ENCODE data around the gene DNASE2B.

Gene DNASE2B

DNA sequence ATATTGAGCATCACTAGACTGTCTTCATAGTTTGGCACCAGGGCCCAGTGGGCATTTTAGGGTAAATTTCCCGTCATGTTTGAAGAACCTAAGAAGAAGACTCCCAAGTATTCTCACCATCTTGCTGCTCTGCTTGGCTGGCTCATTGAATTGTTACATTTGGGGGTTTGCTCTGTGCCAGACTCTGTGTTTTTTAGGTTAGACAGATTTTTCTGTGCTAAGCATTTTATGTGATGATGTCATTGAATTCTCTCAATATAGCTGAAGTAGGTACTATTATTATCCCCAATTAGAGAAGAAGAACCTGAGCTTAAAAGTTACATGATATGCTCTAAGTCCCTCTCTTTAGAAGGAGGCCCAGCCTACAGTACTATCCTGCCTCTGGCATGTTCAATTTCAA, 28.0 kb upstream of the DNASE2B start:
- ChIA-PET POLR2A (no interaction called here), CTCF (interaction anchor here (1.0 kb wide), 1 partner anchor 8 kb away, joined by 4 read pairs; no protein-coding TSS in a partner anchor)
- TF ChIP-seq, protein P1, sequence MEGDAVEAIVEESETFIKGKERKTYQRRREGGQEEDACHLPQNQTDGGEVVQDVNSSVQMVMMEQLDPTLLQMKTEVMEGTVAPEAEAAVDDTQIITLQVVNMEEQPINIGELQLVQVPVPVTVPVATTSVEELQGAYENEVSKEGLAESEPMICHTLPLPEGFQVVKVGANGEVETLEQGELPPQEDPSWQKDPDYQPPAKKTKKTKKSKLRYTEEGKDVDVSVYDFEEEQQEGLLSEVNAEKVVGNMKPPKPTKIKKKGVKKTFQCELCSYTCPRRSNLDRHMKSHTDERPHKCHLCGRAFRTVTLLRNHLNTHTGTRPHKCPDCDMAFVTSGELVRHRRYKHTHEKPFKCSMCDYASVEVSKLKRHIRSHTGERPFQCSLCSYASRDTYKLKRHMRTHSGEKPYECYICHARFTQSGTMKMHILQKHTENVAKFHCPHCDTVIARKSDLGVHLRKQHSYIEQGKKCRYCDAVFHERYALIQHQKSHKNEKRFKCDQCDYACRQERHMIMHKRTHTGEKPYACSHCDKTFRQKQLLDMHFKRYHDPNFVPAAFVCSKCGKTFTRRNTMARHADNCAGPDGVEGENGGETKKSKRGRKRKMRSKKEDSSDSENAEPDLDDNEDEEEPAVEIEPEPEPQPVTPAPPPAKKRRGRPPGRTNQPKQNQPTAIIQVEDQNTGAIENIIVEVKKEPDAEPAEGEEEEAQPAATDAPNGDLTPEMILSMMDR (IDR thresholded peaks at IDR 0.05; ENCODE audit: insufficient read depth, low read length, missing control alignments) = no peak
- H3K4me3 ChIP-seq (ENCODE audit: low read depth, low read length) = no peak overlapping the region
- no peak for DNase-seq (ENCODE audit: low read depth, low spot score)

DNA sequence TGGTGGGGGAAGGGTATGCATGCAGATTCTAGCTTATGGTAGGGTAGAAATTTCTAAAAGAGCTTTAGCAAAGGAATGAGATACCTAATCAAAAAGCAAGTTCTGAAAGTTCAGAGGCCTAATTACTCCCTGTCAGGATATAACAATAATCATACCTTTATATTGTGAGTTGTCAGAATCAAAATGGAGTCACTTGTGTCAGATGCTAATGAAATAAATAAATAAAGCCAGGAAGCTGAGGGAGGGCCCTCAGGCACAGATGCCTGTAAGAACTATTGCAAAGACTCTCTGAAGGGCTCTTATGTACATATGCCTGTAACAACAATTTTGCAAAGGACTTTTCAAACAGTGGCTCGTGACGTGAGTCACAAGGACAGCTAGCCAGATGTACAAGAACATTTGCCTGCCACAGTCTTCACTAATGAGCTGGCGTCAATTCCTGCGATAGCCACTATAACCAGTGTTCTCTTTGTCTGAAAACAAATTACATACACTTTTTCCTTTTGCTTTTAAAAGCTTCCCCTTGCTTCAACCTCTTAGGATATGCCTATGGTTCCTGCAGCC, 27.4 kb upstream of the DNASE2B start:
- CTCF ChIA-PET = interaction anchor here (1.0 kb wide), 1 partner anchor 7 kb away, joined by 4 read pairs; no protein-coding TSS in a partner anchor
- POLR2A ChIA-PET = no interaction called here
- TF ChIP-seq, protein P1 (IDR thresholded peaks at IDR 0.05; ENCODE audit: insufficient read depth, low read length, missing control alignments) = no peak
- no peak overlapping the region for H3K4me3 ChIP-seq (ENCODE audit: low read depth, low read length)
- DNase-seq (ENCODE audit: low read depth, low spot score) = no peak

DNA sequence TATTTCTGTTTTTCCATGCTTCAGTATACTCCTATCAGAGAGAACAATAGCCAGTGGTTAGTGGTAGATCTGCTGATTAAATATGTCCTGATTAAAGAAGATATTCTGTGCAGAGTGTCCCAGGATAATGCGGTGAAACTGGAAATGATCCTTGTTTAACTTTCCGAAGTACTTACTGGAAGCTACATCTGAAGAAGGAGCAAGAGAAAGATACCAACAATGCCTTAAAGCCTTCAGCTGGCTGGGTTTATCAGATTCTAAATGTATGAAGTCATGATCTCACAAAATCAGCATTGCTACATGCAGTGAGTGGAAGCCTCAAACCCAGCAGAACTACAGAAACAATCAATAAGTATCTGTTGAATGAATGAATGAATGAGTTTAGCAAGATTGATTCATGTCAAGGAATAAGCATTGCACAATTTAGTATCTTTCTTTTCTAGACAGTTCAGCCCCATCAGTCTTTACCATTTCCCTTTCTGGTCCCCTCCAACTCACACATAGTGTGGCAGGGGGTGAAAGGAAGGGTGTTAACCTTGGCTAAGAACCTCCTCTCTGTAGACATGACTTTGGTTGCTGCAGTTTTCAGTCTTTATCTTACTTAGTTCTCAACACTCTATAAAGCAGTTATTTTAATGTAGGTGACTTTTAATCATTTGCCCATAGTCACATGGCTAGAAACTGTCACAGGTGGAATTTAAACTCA, 24.7 kb upstream of the DNASE2B start:
- TF ChIP-seq, protein P1 (IDR thresholded peaks at IDR 0.05; ENCODE audit: insufficient read depth, low read length, missing control alignments) = no peak
- no peak for DNase-seq (ENCODE audit: low read depth, low spot score)
- no peak overlapping the region for H3K4me3 ChIP-seq (ENCODE audit: low read depth, low read length)
- ChIA-PET CTCF (no interaction called here), POLR2A (no interaction called here)

DNA sequence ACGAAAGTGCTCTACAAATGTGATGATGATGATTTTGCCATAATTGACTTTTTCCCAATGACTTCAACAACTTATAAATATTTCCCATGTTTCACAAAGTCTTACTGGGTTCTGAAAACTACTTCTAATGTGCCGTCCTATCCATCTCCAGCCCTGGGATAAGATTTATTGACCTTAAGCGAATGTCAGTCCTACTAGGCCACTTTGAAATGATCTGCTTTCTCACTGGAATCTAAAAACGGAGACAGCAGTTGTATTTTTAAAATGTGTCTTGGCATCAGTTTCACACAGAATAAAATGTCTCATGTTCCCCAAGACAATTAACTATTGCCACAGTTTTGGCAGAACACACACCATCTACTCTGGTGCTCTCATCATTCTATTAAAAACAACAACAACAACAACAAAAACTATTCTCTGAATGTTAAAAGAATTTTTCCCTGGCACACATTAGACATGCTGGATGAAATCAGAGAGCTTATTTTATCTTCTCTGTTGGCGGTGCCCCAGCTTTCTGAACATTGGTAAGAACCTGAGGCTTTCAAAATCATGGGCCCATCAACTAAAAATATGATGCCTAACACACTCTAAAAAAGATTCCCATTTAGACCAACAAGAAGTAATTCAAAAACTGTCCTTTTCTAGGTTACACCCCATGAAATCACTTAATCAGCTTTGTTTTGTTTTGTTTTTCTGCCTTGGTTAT, 23.1 kb upstream of the DNASE2B start:
- TF ChIP-seq, protein P1 (IDR thresholded peaks at IDR 0.05; ENCODE audit: insufficient read depth, low read length, missing control alignments) = no peak
- no peak for DNase-seq (ENCODE audit: low read depth, low spot score)
- POLR2A ChIA-PET = no interaction called here
- no peak overlapping the region for H3K4me3 ChIP-seq (ENCODE audit: low read depth, low read length)
- CTCF ChIA-PET = interaction anchor here (1.0 kb wide), 1 partner anchor 397 kb away, joined by 3 read pairs; no protein-coding TSS in a partner anchor

DNA sequence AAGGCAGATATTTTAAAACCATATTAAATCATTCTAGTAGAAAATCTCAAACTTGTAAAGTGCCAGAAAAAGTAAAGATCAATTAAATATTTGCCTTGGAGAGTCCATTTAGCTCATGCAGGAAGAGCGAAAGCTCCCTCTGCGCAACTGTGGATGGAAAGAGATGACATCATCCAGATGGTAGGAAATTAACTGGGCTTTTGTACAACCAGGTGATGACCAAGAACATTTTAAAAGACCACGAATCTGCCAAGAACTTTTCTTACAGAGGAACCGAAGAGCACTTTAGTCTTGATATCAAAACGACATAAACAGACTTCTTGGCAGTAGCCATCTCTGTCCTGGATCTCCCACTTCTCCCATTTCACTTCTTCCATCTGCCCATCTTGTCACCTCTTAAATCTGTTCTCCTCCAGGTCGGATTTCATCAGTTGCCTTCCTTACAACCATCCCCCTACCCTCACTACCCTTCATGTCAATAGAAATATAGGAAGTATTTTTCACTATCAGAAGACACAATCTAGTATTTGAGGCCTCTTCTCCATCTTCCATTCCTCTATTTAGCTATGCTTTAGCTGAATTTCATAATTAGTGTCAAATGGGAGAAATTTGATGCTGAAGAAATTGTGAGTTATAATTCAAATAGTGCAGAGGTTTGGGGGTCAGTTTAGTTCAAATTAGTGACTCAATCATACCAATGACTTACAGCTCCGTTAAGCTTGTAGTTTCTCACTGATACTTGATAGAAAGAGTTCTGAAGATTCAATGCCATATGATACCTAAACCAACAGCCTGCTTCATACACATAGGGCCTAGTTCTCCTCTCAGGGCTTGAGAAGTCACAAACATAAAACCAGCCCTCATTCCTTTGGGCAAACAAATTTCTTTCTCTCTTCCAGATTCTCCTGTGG, 22.0 kb upstream of the DNASE2B start:
- ChIA-PET POLR2A (no interaction called here), CTCF (interaction anchor here (0.7 to 1.0 kb wide), 3 partner anchors 10 to 396 kb away, joined by 3 to 5 read pairs (median 3); no protein-coding TSS in a partner anchor)
- no peak for DNase-seq (ENCODE audit: low read depth, low spot score)
- no peak overlapping the region for H3K4me3 ChIP-seq (ENCODE audit: low read depth, low read length)
- TF ChIP-seq, protein P1 (IDR thresholded peaks at IDR 0.05; ENCODE audit: insufficient read depth, low read length, missing control alignments) = no peak

All from AG04449 (cell line).